Measurements from ENCODE around the gene TESK1.

Gene TESK1

DNA sequence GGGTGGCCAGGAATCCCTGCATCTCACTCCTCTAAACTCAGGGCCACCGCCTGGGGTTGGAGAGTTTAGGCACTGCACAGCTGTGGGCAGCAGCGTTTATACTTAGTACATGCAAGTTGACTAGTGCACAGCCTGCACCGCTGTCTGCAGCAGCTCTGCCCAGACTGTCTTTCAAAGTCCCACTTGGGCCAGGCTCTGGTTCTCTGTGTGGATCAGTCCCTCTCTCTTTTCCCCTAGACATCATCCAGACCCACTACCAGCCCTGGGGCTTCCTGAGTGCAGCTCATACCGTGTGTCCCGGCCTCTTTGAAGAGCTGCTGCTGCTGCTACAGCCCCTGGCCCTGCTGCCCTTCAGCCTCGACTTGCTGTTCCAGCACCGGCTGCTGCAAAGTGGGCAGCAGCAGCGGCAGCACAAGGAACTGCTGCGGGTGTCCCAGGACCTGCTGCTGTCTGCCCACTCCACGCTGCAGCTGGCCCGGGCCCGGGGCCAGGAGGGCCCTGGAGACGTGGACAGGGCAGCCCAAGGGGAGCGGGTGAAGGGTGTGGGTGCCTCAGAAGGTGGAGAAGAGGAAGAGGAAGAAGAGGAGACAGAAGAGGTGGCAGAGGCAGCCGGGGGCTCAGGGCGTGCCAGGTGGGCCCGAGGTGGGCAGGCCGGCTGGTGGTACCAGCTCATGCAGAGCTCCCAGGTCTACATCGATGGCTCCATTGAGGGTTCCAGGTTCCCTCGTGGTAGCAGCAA lies 45.1 kb upstream of the TESK1 start:
- DNase-seq (ENCODE audit: low read depth) = no peak
- H3K4me3 ChIP-seq (ENCODE audit: low read depth, low read length) = no peak overlapping the region
- TF ChIP-seq MYC (IDR thresholded peaks at IDR 0.05; ENCODE audit: low read depth, low read length) (no peak), POLR2A (IDR thresholded peaks at IDR 0.05; ENCODE audit: extremely low read depth, insufficient read length) (no peak)
- TF ChIP-seq, protein P1, sequence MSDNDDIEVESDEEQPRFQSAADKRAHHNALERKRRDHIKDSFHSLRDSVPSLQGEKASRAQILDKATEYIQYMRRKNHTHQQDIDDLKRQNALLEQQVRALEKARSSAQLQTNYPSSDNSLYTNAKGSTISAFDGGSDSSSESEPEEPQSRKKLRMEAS (IDR thresholded peaks at IDR 0.05; ENCODE audit: low read depth, low read length) = no peak
- TF ChIP-seq, protein P2, sequence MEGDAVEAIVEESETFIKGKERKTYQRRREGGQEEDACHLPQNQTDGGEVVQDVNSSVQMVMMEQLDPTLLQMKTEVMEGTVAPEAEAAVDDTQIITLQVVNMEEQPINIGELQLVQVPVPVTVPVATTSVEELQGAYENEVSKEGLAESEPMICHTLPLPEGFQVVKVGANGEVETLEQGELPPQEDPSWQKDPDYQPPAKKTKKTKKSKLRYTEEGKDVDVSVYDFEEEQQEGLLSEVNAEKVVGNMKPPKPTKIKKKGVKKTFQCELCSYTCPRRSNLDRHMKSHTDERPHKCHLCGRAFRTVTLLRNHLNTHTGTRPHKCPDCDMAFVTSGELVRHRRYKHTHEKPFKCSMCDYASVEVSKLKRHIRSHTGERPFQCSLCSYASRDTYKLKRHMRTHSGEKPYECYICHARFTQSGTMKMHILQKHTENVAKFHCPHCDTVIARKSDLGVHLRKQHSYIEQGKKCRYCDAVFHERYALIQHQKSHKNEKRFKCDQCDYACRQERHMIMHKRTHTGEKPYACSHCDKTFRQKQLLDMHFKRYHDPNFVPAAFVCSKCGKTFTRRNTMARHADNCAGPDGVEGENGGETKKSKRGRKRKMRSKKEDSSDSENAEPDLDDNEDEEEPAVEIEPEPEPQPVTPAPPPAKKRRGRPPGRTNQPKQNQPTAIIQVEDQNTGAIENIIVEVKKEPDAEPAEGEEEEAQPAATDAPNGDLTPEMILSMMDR (IDR thresholded peaks at IDR 0.05; ENCODE audit: low read depth, low read length) = no peak

DNA sequence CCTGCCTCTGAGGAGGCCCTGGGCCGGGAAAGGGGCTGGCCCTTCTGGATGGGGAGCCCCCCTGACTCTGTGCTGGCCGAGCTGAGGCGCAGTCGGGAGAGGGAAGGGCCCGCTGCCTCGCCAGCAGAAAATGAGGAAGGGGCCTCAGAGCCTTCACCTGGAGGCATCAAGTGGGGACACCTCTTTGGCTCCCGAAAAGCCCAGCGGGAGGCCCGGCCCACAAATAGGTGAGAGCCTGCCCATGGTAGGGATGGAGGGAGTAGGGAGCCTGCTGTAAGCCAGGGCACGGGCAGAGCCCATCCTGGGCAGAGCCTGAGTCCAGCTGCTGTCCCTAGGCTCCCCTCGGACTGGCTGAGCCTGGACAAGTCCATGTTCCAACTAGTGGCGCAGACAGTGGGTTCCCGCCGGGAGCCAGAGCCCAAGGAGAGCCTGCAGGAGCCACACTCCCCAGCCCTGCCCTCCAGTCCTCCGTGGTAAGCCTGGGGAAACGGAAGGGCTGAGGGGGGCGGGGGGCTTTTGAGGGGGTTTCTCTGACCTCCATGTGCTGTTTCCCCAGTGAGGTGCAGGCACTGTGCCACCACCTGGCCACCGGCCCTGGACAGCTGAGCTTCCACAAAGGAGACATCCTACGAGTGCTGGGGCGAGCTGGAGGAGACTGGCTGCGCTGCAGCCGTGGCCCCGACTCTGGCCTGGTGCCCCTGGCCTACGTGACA lies 44.3 kb upstream of the TESK1 start:
- no peak overlapping the region for H3K4me3 ChIP-seq (ENCODE audit: low read depth, low read length)
- no peak for DNase-seq (ENCODE audit: low read depth)
- TF ChIP-seq POLR2A (IDR thresholded peaks at IDR 0.05; ENCODE audit: extremely low read depth, insufficient read length) = no peak
- TF ChIP-seq, protein P2 (IDR thresholded peaks at IDR 0.05; ENCODE audit: low read depth, low read length) = no peak
- TF ChIP-seq, protein P1 (IDR thresholded peaks at IDR 0.05; ENCODE audit: low read depth, low read length) = no peak
- TF ChIP-seq MYC (IDR thresholded peaks at IDR 0.05; ENCODE audit: low read depth, low read length) = no peak

DNA sequence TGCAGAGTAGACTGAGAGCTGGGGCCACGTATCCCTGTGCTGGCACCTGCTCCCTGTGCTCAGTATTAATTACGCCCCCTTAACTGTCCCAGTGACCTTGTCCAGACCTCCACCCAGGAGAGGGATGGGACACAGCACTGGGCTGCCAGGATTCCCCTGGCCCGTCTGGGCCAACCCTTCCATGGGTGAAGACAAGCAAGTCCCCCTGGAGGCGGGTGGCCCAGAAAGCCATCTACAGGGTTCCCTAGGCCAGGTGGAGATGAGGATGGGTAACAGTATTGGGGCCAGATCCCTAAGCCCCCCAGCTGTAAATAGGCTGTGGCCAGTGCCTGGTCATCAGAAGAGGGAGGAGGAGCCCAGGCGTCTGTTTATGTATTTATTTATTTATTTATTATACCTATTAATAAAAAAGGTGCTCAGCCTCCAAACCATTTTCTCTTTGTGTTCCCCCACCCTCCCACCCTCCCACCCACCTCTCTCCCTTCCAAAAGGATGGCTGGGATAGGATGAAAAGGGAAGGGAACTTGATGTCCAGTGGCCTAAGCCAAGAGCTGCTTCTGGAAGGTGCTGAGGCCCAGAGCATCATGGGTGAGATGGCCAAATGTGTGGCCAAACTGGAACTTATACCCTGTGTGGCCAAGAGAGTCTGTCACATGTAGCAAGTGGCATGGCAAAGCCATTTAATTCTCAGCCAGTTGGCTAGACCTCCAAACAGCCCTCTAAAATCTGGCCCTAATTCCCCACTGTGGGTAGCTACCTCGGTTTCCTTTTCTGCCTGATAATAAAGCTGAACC lies 43.4 kb upstream of the TESK1 start:
- H3K4me3 ChIP-seq (ENCODE audit: low read depth, low read length) = no peak overlapping the region
- DNase-seq (ENCODE audit: low read depth) = no peak
- no peak for TF ChIP-seq MYC (IDR thresholded peaks at IDR 0.05; ENCODE audit: low read depth, low read length)
- TF ChIP-seq, protein P1 (IDR thresholded peaks at IDR 0.05; ENCODE audit: low read depth, low read length) = no peak

DNA sequence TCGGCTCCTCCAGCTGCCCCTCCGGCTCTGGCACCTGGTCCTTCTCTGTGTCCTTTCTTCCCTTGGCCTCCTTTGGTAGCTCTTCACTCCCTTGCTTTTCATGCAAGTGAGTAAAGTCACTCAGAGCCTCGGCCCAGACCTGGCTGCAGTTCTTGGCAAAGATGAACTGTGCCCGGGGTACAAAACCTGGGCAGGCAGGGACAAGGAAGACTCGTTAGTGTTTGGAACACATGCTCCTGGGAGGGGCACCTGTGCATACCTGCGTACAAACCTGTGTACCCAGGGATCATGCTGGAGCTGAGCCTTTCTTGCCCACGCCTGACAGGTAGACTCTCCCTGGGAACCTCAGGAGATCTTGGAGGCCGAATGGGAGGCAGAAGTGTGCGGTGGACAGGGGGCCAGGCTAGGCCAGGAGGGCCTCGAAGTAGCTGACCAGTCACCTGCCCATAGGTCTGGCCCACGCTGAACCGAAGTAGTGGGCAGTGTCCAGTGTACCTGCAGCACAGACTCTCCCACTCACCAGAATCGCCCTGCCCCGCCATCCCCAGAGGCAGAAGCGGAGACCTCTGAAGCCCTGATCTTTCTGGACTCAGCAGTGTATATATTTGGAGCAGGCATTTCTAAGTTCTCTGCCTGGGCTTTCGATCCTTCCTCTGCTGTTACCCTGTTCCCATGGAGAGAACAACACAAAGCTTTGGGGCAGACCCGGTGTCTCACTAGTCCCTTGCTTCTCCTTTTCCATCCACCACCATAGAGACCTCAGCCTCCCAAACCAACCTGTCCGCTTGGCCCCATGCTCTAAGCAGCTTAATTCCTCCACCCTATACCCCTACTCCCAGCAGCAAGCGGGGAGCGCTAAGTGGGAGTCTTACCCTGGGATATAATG lies 41.9 kb upstream of the TESK1 start:
- H3K4me3 ChIP-seq (ENCODE audit: low read depth, low read length) = no peak overlapping the region
- no peak for TF ChIP-seq MYC (IDR thresholded peaks at IDR 0.05; ENCODE audit: low read depth, low read length)
- TF ChIP-seq POLR2A (IDR thresholded peaks at IDR 0.05; ENCODE audit: extremely low read depth, insufficient read length) = no peak
- TF ChIP-seq, protein P1 (IDR thresholded peaks at IDR 0.05; ENCODE audit: low read depth, low read length) = no peak
- TF ChIP-seq, protein P2 (IDR thresholded peaks at IDR 0.05; ENCODE audit: low read depth, low read length) = no peak
- DNase-seq (ENCODE audit: low read depth) = no peak

DNA sequence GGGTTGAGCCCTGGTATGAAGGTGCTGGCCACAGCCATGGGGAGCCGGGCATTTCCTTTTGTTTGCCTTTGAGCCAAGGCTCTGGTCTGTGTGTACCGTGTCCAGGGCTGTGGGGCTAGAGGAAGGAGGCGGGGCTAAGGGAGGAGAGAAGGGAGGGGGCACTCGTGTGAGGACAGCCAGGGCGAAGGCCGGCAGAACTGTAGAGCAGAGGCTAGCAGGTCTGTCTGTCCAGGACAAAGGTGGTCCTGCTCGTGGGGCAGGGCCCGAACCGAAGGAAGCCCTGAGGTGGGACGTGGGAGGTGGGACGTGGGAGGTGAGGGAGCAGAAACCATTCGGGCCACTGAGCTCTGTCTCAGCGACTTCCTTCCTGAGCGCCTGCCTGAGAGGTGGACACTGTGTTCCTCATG lies 41.3 kb upstream of the TESK1 start:
- TF ChIP-seq MYC (IDR thresholded peaks at IDR 0.05; ENCODE audit: low read depth, low read length) = no peak
- no peak overlapping the region for H3K4me3 ChIP-seq (ENCODE audit: low read depth, low read length)
- no peak for DNase-seq (ENCODE audit: low read depth)

DNA sequence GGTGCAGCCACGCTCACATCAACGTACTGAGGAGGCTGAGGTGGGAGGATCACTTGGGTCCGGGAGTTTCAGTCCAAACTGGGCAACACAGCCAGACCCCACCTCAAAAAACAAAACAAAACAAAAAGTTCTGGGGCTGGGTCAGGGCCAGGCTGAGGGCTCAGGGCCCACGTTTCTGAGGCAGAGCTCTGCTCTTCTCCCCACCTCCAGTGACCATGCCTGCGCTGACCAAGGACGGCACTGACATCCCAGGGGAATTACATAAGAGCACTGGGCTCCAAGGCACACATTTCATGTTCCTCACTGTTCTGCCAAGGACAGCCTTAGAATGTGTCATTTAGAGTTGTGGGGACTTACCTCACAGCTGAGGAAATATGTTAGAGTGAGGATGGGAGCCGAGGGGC lies 40.4 kb upstream of the TESK1 start:
- H3K4me3 ChIP-seq (ENCODE audit: low read depth, low read length) = no peak overlapping the region
- DNase-seq (ENCODE audit: low read depth) = no peak
- TF ChIP-seq MYC (IDR thresholded peaks at IDR 0.05; ENCODE audit: low read depth, low read length) (no peak), POLR2A (IDR thresholded peaks at IDR 0.05; ENCODE audit: extremely low read depth, insufficient read length) (no peak)
- TF ChIP-seq, protein P1 (IDR thresholded peaks at IDR 0.05; ENCODE audit: low read depth, low read length) = no peak
- TF ChIP-seq, protein P2 (IDR thresholded peaks at IDR 0.05; ENCODE audit: low read depth, low read length) = no peak
